Activated T-cell treated with anti-CD3 and anti-CD28 coated beads, Interleukin-2, amount 50 U/mL, for 24 hours (primary cell): ENCODE measurements around the gene GLI3.

Experiments
- DNase-seq: peaks from one replicate; pipeline ENCODE4 v3.0.0-alpha.2; 2020
- H3K27ac Mint-ChIP-seq: 2 replicates; pipeline ENCODE4 v1.8.0; 2020; ENCODE audit warnings: mild to moderate bottlenecking, mixed read lengths
- H3K27me3 Mint-ChIP-seq: 2 replicates; pipeline ENCODE4 v1.8.0; 2020; ENCODE audit warnings: mixed read lengths
- H3K36me3 Mint-ChIP-seq: 2 replicates; pipeline ENCODE4 v1.8.0; 2020; ENCODE audit warnings: low read depth, mixed read lengths
- H3K4me1 Mint-ChIP-seq: 2 replicates; pipeline ENCODE4 v1.8.0; 2020; ENCODE audit warnings: low read depth, mixed read lengths
- H3K4me3 Mint-ChIP-seq: 2 replicates; pipeline ENCODE4 v1.8.0; 2020; ENCODE audit warnings: mild to moderate bottlenecking, moderate library complexity, mixed read lengths
- H3K9me3 Mint-ChIP-seq: 2 replicates; pipeline ENCODE4 v1.8.0; 2020; ENCODE audit warnings: mixed read lengths

The GLI3 gene

GRCh38 chr7:42096681-42097561 is 140.1 kb downstream of the GLI3 start:
- Mint-ChIP-seq H3K9me3 (no peaks in the 10 kb centered on the region), H3K36me3 (no peaks in the 10 kb centered on the region), H3K27me3 (no peaks in the 10 kb centered on the region), H3K4me3 (no peak overlapping the region), H3K27ac (no peak overlapping the region), H3K4me1 (no peaks in the 10 kb centered on the region)
- DNase-seq: no peak

GRCh38 chr7:42096268-42096667 is 140.7 kb downstream of the GLI3 start:
- Mint-ChIP-seq H3K27me3 (no peaks in the 10 kb centered on the region), H3K9me3 (no peaks in the 10 kb centered on the region), H3K27ac (no peak overlapping the region), H3K36me3 (no peaks in the 10 kb centered on the region), H3K4me1 (no peaks in the 10 kb centered on the region), H3K4me3 (no peak overlapping the region)
- no peak for DNase-seq

- no peak overlapping the region for H3K27ac Mint-ChIP-seq
- no peaks in the 10 kb centered on the region for H3K36me3 Mint-ChIP-seq
- H3K4me1 Mint-ChIP-seq: no peaks in the 10 kb centered on the region
- H3K9me3 Mint-ChIP-seq: no peaks in the 10 kb centered on the region
- DNase-seq: no peak
- no peaks in the 10 kb centered on the region for H3K27me3 Mint-ChIP-seq
- H3K4me3 Mint-ChIP-seq: no peak overlapping the region
Observed at GRCh38 chr7:42095791-42096190, 141.2 kb downstream of the GLI3 start.

- no peak for DNase-seq
- Mint-ChIP-seq H3K4me1 (no peaks in the 10 kb centered on the region), H3K9me3 (no peaks in the 10 kb centered on the region), H3K27ac (no peak overlapping the region), H3K4me3 (no peak overlapping the region), H3K27me3 (no peaks in the 10 kb centered on the region), H3K36me3 (no peaks in the 10 kb centered on the region)
Observed at GRCh38 chr7:42093349-42093905, 143.6 kb downstream of the GLI3 start.

GRCh38 chr7:42091461-42092291 is 145.3 kb downstream of the GLI3 start:
- H3K4me3 Mint-ChIP-seq: no peak overlapping the region
- DNase-seq: no peak
- no peaks in the 10 kb centered on the region for H3K36me3 Mint-ChIP-seq
- no peaks in the 10 kb centered on the region for H3K27me3 Mint-ChIP-seq
- no peaks in the 10 kb centered on the region for H3K9me3 Mint-ChIP-seq
- H3K4me1 Mint-ChIP-seq: no peaks in the 10 kb centered on the region
- H3K27ac Mint-ChIP-seq: no peak overlapping the region

GRCh38 chr7:42090806-42091205 is 146.2 kb downstream of the GLI3 start:
- DNase-seq: no peak
- Mint-ChIP-seq H3K36me3 (no peaks in the 10 kb centered on the region), H3K9me3 (no peaks in the 10 kb centered on the region), H3K27ac (no peak overlapping the region), H3K27me3 (no peaks in the 10 kb centered on the region), H3K4me3 (no peak overlapping the region), H3K4me1 (no peaks in the 10 kb centered on the region)

- no peaks in the 10 kb centered on the region for H3K9me3 Mint-ChIP-seq
- no peak overlapping the region for H3K27ac Mint-ChIP-seq
- H3K27me3 Mint-ChIP-seq: no peaks in the 10 kb centered on the region
- no peaks in the 10 kb centered on the region for H3K36me3 Mint-ChIP-seq
- no peak overlapping the region for H3K4me3 Mint-ChIP-seq
- no peaks in the 10 kb centered on the region for H3K4me1 Mint-ChIP-seq
- no peak for DNase-seq
Observed at GRCh38 chr7:42090056-42090455, 147.0 kb downstream of the GLI3 start.

GRCh38 chr7:42087616-42088015 is 149.4 kb downstream of the GLI3 start:
- Mint-ChIP-seq H3K4me3 (no peak overlapping the region), H3K36me3 (no peaks in the 10 kb centered on the region), H3K4me1 (no peaks in the 10 kb centered on the region), H3K27me3 (no peaks in the 10 kb centered on the region), H3K27ac (no peak overlapping the region), H3K9me3 (no peaks in the 10 kb centered on the region)
- no peak for DNase-seq

- no peak overlapping the region for H3K4me3 Mint-ChIP-seq
- H3K4me1 Mint-ChIP-seq: no peaks in the 10 kb centered on the region
- H3K9me3 Mint-ChIP-seq: no peaks in the 10 kb centered on the region
- no peak for DNase-seq
- H3K36me3 Mint-ChIP-seq: no peaks in the 10 kb centered on the region
- H3K27ac Mint-ChIP-seq: no peak overlapping the region
- H3K27me3 Mint-ChIP-seq: no peaks in the 10 kb centered on the region
Observed at GRCh38 chr7:42085531-42085930, 151.5 kb downstream of the GLI3 start.

GRCh38 chr7:42084263-42084662 is 152.7 kb downstream of the GLI3 start:
- H3K36me3 Mint-ChIP-seq: no peaks in the 10 kb centered on the region
- H3K4me3 Mint-ChIP-seq: no peak overlapping the region
- no peaks in the 10 kb centered on the region for H3K4me1 Mint-ChIP-seq
- no peak for DNase-seq
- H3K27ac Mint-ChIP-seq: no peak overlapping the region
- peaks cover 3% of the 10 kb centered on the region for H3K27me3 Mint-ChIP-seq
- no peaks in the 10 kb centered on the region for H3K9me3 Mint-ChIP-seq

- Mint-ChIP-seq H3K27me3 (peaks cover 3% of the 10 kb centered on the region), H3K27ac (no peak overlapping the region), H3K36me3 (no peaks in the 10 kb centered on the region), H3K4me3 (no peak overlapping the region), H3K4me1 (no peaks in the 10 kb centered on the region), H3K9me3 (no peaks in the 10 kb centered on the region)
- DNase-seq: no peak
Observed at GRCh38 chr7:42083284-42083683, 153.7 kb downstream of the GLI3 start.

- Mint-ChIP-seq H3K4me1 (no peaks in the 10 kb centered on the region), H3K9me3 (no peaks in the 10 kb centered on the region), H3K36me3 (no peaks in the 10 kb centered on the region), H3K27ac (no peak overlapping the region), H3K27me3 (peaks cover 3% of the 10 kb centered on the region), H3K4me3 (no peak overlapping the region)
- no peak for DNase-seq
Observed at GRCh38 chr7:42082144-42082543, 154.9 kb downstream of the GLI3 start.

GRCh38 chr7:42081671-42082070 is 155.3 kb downstream of the GLI3 start:
- H3K27me3 Mint-ChIP-seq: peaks cover 3% of the 10 kb centered on the region
- no peaks in the 10 kb centered on the region for H3K36me3 Mint-ChIP-seq
- no peak overlapping the region for H3K27ac Mint-ChIP-seq
- H3K4me1 Mint-ChIP-seq: no peaks in the 10 kb centered on the region
- no peak overlapping the region for H3K4me3 Mint-ChIP-seq
- no peak for DNase-seq
- no peaks in the 10 kb centered on the region for H3K9me3 Mint-ChIP-seq

GRCh38 chr7:42080841-42081586 is 156.0 kb downstream of the GLI3 start:
- DNase-seq: no peak
- Mint-ChIP-seq H3K27ac (no peak overlapping the region), H3K27me3 (peaks cover 3% of the 10 kb centered on the region), H3K9me3 (no peaks in the 10 kb centered on the region), H3K4me1 (no peaks in the 10 kb centered on the region), H3K4me3 (no peak overlapping the region), H3K36me3 (no peaks in the 10 kb centered on the region)
